ENCODE results near the gene PAX3.
"Not testable (repeated sequence)": the region's sequence is repeated elsewhere in the genome, so short reads cannot be mapped to it uniquely, and the experiment has no call there.

PAX3 gene

GRCh38 chr2:222205136-222205535 is 93.7 kb downstream of the PAX3 start:
- DNase-seq: no peak

GRCh38 chr2:222203041-222203440 is 95.8 kb downstream of the PAX3 start:
- no peak for DNase-seq

- no peak for DNase-seq
Measured at GRCh38 chr2:222196159-222196558, 102.6 kb downstream of the PAX3 start.

- DNase-seq: no peak
Measured at GRCh38 chr2:222194669-222195068, 104.1 kb downstream of the PAX3 start.

- no peak for DNase-seq
Measured at GRCh38 chr2:222193328-222193983, 105.3 kb downstream of the PAX3 start.

GRCh38 chr2:222180619-222181018 is 118.2 kb downstream of the PAX3 start:
- DNase-seq: no peak

GRCh38 chr2:222179592-222179991 is 119.2 kb downstream of the PAX3 start:
- no peak for DNase-seq

GRCh38 chr2:222178450-222178849 is 120.3 kb downstream of the PAX3 start:
- no peak for DNase-seq

GRCh38 chr2:222176890-222177289 is 121.9 kb downstream of the PAX3 start:
- DNase-seq: no peak

GRCh38 chr2:222174450-222174849 is 124.3 kb downstream of the PAX3 start:
- DNase-seq: no peak

GRCh38 chr2:222169346-222169745 is 129.5 kb downstream of the PAX3 start:
- no peak for DNase-seq

GRCh38 chr2:222167762-222168161 is 131.0 kb downstream of the PAX3 start:
- no peak for DNase-seq

GRCh38 chr2:222160944-222161343 is 137.9 kb downstream of the PAX3 start:
- no peak for DNase-seq

- DNase-seq: no peak
Measured at GRCh38 chr2:222160125-222160524, 138.7 kb downstream of the PAX3 start.

GRCh38 chr2:222159221-222159620 is 139.6 kb downstream of the PAX3 start:
- no peak for DNase-seq

- not testable (repeated sequence) for DNase-seq
Measured at GRCh38 chr2:222155003-222155664, 143.7 kb downstream of the PAX3 start.

Measured in suppressor macrophage treated with lipopolysaccharide for 4 hours (primary cell).